ENCODE measurements around the gene HAGH. TPM values are rescaled to one million over a fixed set of nuclear protein-coding genes. Genes with fewer than 3 reads are reported as not detected.

Gene HAGH
- total and polyA plus RNA-seq, 8 donors = 26.6 to 63.7 (median 37.4) TPM

- no peak overlapping the region for H3K27ac ChIP-seq
- DNase-seq = no peak
- no peaks in the 10 kb centered on the region for H3K27me3 ChIP-seq
- no peak for TF ChIP-seq CTCF (IDR thresholded peaks at IDR 0.05)
- no peak for ATAC-seq
- H3K4me3 ChIP-seq = no peak overlapping the region
- peaks cover 9 to 16% (median 16%) of the 10 kb centered on the region in 3 donors for H3K4me1 ChIP-seq
- 89 to 92% methylated on average over 13 to 15 of the region's 15 CpGs for WGBS, 2 donors
- FAIRE-seq = no peak
- intact Hi-C loops (cut with DNase I) = no loop called here
- no peaks in the 10 kb centered on the region for H3K9me3 ChIP-seq
- H3K36me3 ChIP-seq = no peaks in the 10 kb centered on the region
Observed at GRCh38 chr16:1790261-1790610, 36.4 kb downstream of the HAGH start.

DNA sequence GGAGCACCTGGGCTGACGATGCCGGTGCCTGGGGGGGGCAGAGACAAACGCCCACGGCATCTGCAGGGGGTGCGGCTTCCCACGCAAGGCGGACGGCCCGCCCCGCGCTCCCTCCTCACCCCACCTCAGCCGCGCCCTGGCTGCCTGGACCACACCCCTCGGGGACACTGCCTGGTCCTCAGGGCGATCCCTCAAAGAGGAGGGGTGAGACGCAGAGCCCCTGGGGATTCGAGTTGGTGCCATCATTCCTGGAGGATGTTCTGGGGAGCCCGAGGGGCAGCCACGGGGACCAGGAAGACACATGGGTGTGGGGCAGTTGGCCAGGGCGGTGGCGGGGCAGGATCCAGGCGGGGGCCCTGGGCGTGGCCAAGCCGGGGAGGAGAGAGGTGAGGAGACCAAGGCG lies 37.0 kb downstream of the HAGH start:
- H3K27me3 ChIP-seq = no peaks in the 10 kb centered on the region
- DNase-seq = peak in 3 of 6 donors; percentile 7 to 76 (median 44)
- H3K4me3 ChIP-seq = no peak overlapping the region
- FAIRE-seq = no peak
- no peak for ATAC-seq
- intact Hi-C loops (cut with DNase I) = no loop called here
- no peaks in the 10 kb centered on the region for H3K36me3 ChIP-seq
- WGBS, 2 donors = 92 to 93% methylated on average over 25 of the region's 25 CpGs
- H3K4me1 ChIP-seq = peaks cover 9 to 12% (median 10%) of the 10 kb centered on the region in 3 donors
- H3K9me3 ChIP-seq = no peaks in the 10 kb centered on the region
- H3K27ac ChIP-seq = no peak overlapping the region
- no peak for TF ChIP-seq CTCF (IDR thresholded peaks at IDR 0.05)

DNA sequence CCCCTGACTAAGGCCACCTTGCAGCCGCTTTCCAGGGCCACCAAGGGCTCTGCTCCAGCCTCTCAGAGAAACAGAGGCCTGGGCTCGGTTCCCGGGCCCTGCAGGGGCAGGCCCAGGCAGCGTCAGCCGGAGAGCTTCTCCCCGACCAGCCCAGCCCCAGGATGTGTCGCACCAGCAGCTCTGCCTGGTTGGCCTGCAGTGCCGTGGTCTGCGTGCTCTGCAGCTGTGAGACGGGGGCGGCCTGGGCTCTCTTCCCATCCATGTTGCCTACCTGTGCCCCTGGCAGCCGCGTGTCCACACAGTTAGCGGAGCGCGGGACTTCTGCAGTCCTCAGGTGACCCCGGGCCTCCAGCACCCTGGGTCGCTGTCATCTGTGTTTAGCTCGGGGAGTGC lies 37.9 kb downstream of the HAGH start:
- WGBS, 2 donors = 81 to 82% methylated on average over 19 of the region's 19 CpGs
- intact Hi-C loops (cut with DNase I) = no loop called here
- Histone ChIP-seq H3K4me3 (no peak overlapping the region), H3K27me3 (no peaks in the 10 kb centered on the region), H3K9me3 (no peaks in the 10 kb centered on the region), H3K4me1 (peaks cover 3 to 11% (median 5%) of the 10 kb centered on the region in 3 donors), H3K27ac (no peak overlapping the region), H3K36me3 (no peaks in the 10 kb centered on the region)
- FAIRE-seq = no peak
- TF ChIP-seq CTCF (IDR thresholded peaks at IDR 0.05) = no peak
- ATAC-seq = no peak
- peak in 2 of 6 donors; percentile 36 to 74 for DNase-seq

GRCh38 chr16:1788095-1788707 lies 38.4 kb downstream of the HAGH start:
- H3K4me1 ChIP-seq = peaks cover 0 to 6% (median 5%) of the 10 kb centered on the region in 3 donors
- H3K4me3 ChIP-seq = no peak overlapping the region
- no peak overlapping the region for H3K27ac ChIP-seq
- WGBS, 2 donors = 93 to 94% methylated on average over 38 of the region's 38 CpGs
- H3K9me3 ChIP-seq = no peaks in the 10 kb centered on the region
- no peaks in the 10 kb centered on the region for H3K36me3 ChIP-seq
- no peak for FAIRE-seq
- TF ChIP-seq CTCF (IDR thresholded peaks at IDR 0.05) = no peak
- intact Hi-C loops (cut with DNase I) = no loop called here
- no peaks in the 10 kb centered on the region for H3K27me3 ChIP-seq
- DNase-seq = peak in 2 of 6 donors; percentile 40 to 71
- ATAC-seq = no peak

- Histone ChIP-seq H3K36me3 (no peaks in the 10 kb centered on the region), H3K4me1 (peaks cover 0 to 6% (median 5%) of the 10 kb centered on the region in 3 donors), H3K9me3 (no peaks in the 10 kb centered on the region), H3K27me3 (no peaks in the 10 kb centered on the region), H3K4me3 (no peak overlapping the region), H3K27ac (no peak overlapping the region)
- ATAC-seq (no peak), FAIRE-seq (no peak), DNase-seq (peak in 1 of 6 donors; percentile 41)
- intact Hi-C loops (cut with DNase I) = no loop called here
- no peak for TF ChIP-seq CTCF (IDR thresholded peaks at IDR 0.05)
- 91 to 94% methylated on average over 44 of the region's 44 CpGs for WGBS, 2 donors
Observed at GRCh38 chr16:1787322-1788094, 39.1 kb downstream of the HAGH start.

All from pancreas (tissue), 10 donors.